HL-60 (cell line): ENCODE data around the gene RNF180.

ENCODE experiments used
- CTCF ChIP-seq: IDR thresholded peaks from one replicate; pipeline ENCODE4 v1.5.1; 2011; ENCODE audit warnings: low read length, control low read depth, inconsistent platforms; ENCODE audit not compliant: insufficient read depth
- GABPA ChIP-seq: IDR thresholded peaks from 2 replicates; pipeline ENCODE4 v1.6.1; 2012; ENCODE audit warnings: low read depth
- POLR2AphosphoS5 ChIP-seq: IDR thresholded peaks from 2 replicates; pipeline ENCODE4 v1.6.1; 2012; ENCODE audit warnings: low read depth
- REST ChIP-seq: IDR thresholded peaks from 2 replicates; pipeline ENCODE4 v1.6.1; 2012; ENCODE audit warnings: low read depth; ENCODE audit not compliant: insufficient replicate concordance

- TF ChIP-seq POLR2AphosphoS5: no peak
- TF ChIP-seq REST: no peak
- TF ChIP-seq CTCF: no peak
- TF ChIP-seq GABPA: no peak
These were observed 15.7 kb upstream of the RNF180 start for GRCh38 chr5:64149857-64150521.
